Neural cell (in vitro differentiated cells): ENCODE data around the gene BLOC1S4.

Experiments
- CTCF ChIP-seq: fragments of 450-650 bp; IDR thresholded peaks from 2 replicates; pipeline ENCODE4 v1.5.1; 2014; ENCODE audit warnings: antibody characterized with exemption, mild to moderate bottlenecking, moderate library complexity; ENCODE audit not compliant: poor library complexity, severe bottlenecking
- EP300 ChIP-seq: fragments of 450-650 bp; conservative IDR thresholded peaks from 2 replicates; pipeline ENCODE4 v1.6.1; 2014; ENCODE audit warnings: antibody characterized with exemption, mild to moderate bottlenecking, moderate library complexity; ENCODE audit not compliant: poor library complexity, severe bottlenecking
- TAF1 ChIP-seq: IDR thresholded peaks from 2 replicates; pipeline ENCODE4 v1.6.1; 2012; ENCODE audit warnings: low read depth

- TF ChIP-seq CTCF (no peak), EP300 (no peak), TAF1 (no peak)
Observed at GRCh38 chr4:6742989-6743388, 27.0 kb downstream of the BLOC1S4 start.
